Subcutaneous adipose tissue (tissue), 4 donors: ENCODE measurements around the gene XCL1. TPM values are rescaled to one million over a fixed set of nuclear protein-coding genes. Genes with fewer than 3 reads are reported as not detected.

Source experiments
- total RNA-seq, 4 donors: library from RNA; depleted of rRNA; stranded (reverse); fragments of >200 nt; gene quantifications; one replicate each; pipeline ENCODE4 v1.1.0, GENCODE V29; 2016
- TF ChIP-seq, protein P1 (sequence below): fragments of 450-650 bp; IDR thresholded peaks from one replicate; pipeline ENCODE4 v1.5.1; 2016; ENCODE audit warnings: low read depth, mild to moderate bottlenecking, control low read depth, antibody characterized with exemption, moderate library complexity

Gene XCL1
- total RNA-seq, 4 donors from 2014 or later, result 0.68 TPM; not detected in 3

DNA sequence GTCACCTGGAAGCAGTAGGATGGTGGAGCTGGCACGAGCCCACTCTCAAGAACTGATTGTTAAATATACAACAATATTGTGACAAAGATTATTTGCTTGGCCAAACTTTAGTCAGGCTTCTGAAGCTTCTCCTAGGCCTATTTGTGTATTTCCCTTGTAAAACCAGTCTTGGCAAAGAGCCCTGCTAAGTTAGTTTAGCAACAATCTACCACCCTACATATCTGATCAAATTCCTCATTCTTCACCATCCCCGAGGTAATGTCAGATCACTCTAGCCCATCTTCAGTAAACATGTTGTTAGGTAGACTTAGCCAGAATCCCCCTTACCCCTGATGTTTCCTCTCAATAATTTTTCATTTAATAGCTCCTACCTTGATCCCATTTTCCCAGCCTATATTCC is 39.6 kb downstream of the XCL1 start:
- TF ChIP-seq, protein P1, sequence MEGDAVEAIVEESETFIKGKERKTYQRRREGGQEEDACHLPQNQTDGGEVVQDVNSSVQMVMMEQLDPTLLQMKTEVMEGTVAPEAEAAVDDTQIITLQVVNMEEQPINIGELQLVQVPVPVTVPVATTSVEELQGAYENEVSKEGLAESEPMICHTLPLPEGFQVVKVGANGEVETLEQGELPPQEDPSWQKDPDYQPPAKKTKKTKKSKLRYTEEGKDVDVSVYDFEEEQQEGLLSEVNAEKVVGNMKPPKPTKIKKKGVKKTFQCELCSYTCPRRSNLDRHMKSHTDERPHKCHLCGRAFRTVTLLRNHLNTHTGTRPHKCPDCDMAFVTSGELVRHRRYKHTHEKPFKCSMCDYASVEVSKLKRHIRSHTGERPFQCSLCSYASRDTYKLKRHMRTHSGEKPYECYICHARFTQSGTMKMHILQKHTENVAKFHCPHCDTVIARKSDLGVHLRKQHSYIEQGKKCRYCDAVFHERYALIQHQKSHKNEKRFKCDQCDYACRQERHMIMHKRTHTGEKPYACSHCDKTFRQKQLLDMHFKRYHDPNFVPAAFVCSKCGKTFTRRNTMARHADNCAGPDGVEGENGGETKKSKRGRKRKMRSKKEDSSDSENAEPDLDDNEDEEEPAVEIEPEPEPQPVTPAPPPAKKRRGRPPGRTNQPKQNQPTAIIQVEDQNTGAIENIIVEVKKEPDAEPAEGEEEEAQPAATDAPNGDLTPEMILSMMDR, result no peak

DNA sequence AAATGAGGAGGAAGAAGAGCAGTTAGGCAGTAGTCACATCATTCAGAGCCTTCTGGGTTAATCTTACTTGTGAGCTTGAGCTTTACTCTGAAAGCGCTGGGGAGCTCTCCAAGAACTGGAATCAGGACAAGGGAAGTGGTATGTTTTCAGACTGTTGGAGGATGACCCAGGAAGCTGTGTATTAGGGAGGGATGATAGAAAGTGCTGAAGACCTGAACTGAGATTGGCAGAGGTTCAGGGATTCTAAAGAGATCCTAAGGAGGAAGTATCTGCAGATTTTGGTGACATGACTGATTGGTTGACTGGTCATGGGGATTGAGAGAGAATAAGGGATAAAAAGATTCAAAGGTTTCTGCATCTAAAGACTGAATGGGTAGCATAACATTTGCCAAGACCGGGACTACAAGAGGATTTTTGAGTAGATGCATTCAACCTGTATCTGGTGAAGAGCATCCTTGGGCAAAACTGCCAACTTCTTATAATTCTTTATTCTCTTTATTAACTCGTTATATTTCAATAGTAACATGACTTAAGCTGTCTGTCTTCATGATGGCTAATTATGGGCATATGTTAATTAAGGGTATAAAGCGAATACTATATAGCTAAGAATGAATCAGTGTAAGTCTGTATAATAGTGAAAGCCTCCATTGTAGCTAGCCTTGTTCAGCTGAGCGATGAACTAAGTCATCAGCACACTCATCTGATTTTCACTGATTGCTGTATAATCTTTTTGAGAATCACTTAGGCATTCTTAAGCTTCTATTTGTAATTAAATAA is 41.8 kb downstream of the XCL1 start:
- TF ChIP-seq, protein P1, result no peak

GRCh38 chr1:168618886-168619285 is 42.5 kb downstream of the XCL1 start:
- TF ChIP-seq, protein P1, result no peak

GRCh38 chr1:168621356-168621755 is 45.0 kb downstream of the XCL1 start:
- TF ChIP-seq, protein P1, result no peak

- TF ChIP-seq, protein P1, result no peak
Observed at GRCh38 chr1:168623003-168623828, 46.8 kb downstream of the XCL1 start.

- TF ChIP-seq, protein P1, result no peak
Observed at GRCh38 chr1:168623831-168624230, 47.4 kb downstream of the XCL1 start.

- TF ChIP-seq, protein P1, result no peak
Observed at GRCh38 chr1:168626326-168626725, 49.9 kb downstream of the XCL1 start.
